GM18909 (cell line): ENCODE data around the gene IFNA8.
A peak's percentile ranks its signal among the peaks of the same experiment; 100 is the strongest.
"Not testable (repeated sequence)": the region's sequence is repeated elsewhere in the genome, so short reads cannot be mapped to it uniquely, and the experiment has no call there.

Experiments used
- ATAC-seq: cut with Tn5 transposase; IDR thresholded peaks from one replicate; pipeline ENCODE4 v1.9.1; 2021; ENCODE audit warnings: mild to moderate bottlenecking; ENCODE audit not compliant: unreplicated experiment, poor library complexity

IFNA8 gene

DNA sequence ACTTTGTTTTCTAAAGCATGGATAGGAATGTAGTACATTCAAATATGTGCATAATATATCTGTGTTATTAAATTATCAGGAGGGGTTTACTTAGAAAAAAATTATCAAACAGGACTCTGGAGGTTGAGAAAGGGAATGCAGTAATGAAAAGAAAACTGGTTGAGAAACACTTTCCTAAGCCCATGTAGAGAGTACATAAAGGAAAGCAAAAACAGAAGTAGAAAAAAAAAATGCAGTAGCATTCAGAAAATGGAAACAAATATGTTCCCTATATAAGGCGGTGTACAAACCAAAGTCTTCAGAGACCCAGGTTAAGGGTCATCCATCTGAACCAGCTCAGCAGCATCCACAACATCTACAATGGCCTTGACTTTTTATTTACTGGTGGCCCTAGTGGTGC lies at the start of gene IFNA8:
IFNA8 (plus strand) TSS at position 301 of the 400 bp plus-strand sequence; CDS start at position 361, 60 bp downstream.
- no peak for ATAC-seq

DNA sequence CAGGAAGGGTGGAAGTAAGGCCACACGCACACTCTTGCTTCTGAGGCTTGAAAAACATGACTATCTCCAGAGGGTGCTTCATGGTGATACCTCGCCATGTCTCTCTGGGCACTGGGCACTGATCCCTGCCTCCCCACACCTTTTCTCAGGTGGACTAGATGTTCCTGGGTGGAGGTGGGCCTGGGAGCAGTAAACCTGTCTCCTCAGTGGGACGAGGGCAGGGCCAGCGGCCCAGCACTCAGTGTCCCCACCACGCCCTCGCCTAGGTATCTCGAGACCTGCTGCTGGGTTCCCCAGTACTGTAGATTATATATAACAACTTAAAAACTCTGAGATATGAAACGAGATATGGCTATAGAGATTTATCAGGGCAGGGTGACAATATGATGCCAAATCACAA lies 46.6 kb upstream of the IFNA8 start:
- ATAC-seq: no peak

DNA sequence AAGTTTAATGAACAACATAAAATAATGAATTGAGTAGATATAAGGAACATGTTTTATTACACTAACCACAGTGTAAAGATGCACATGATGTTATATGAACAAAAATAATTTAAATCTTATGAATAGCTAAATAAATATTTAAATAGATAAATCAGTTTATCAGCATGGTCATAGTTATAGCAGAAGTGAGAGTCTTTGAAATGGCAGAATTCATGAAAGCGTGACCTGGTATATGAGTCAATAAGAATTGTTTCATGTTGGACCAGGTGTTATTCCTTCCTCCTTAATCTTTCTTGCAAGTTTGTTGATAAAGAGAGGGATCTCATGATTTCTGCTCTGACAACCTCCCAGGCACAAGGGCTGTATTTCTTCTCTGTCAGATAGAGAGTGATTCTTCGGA lies 41.7 kb upstream of the IFNA8 start:
- ATAC-seq: peak; percentile 87

DNA sequence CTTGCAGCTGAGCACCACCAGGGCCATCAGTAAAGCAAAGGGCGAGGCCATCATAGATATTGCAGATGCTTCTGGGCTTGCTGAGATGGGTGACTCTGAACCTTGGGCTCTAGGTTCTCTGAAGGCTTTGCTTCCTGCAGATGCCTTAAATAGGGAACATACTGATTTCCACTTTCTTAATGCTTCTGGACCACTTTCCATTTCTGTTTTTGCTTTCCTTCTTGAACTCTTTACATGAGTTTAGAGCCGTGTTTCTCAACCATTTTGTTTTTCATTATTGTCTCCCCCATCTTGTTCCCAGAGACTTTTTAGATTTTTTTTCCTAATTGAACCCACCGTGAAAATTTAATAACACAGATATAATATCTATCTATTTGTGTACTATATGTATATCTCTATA lies 41.0 kb upstream of the IFNA8 start, which contains the start of gene IFNA13:
IFNA13 (minus strand) TSS at position 101 of the 400 bp plus-strand sequence; CDS start at position 54, 47 bp downstream.
- no peak for ATAC-seq

DNA sequence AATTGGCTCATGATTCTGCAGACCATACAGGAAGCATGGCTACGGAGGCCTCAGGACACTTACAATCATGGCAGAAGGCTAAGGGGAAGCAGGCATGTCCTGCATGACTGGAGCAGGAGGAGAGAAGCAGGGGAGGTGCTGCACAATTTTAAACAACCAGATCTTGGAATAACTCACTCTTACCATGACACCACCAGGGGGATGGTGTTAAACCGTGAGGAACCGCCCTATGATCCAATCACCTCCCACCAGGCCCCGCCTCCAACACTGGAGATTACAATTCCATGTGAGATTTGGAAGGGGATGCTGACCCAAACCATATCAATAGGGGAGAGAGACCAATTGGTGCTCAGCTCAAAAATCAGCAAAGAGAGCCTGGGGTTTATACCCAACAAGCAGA lies 37.5 kb upstream of the IFNA8 start:
- ATAC-seq: not testable (repeated sequence)

DNA sequence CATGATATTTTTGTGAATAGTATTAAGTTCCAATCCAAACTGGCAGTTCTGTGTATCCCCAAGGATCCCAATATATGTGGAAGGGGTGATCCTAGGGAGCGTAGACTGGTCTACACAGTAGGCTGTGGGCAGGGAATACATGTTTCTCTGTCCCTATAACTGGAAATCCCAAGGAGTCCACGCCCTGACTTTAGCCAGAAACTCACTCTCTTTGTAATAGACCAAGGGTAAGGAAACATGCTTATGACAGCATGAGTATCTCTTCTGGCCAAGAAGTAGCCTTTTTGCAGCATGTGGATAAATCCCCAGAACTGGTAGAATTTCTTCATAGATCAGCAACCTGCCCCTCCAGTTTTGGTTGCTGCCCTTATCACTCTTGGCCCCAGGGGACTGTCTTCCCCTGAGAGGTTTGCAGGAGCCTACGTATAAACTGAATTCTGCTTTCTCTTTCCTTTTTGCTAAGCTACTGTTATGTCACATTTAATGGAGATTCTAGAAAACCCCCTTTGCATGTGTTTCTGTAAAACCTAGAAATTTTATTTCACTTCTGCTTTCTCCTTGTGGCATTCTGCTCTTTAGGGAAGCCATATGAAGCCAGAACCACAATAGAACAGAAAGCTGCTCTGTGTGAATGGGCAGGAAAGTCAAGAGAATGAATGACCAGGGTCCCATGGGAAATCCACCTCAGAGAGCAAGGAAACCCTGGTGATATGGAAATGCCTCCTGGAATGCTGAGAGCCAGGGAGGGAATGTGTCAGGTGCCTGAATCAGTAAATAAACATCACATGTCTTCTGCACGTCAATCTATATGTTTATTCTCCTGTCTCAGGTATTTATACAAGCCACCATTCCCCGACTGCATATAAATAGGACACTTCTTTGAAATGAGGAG lies 27.2 kb upstream of the IFNA8 start:
- peak; percentile 99 for ATAC-seq

DNA sequence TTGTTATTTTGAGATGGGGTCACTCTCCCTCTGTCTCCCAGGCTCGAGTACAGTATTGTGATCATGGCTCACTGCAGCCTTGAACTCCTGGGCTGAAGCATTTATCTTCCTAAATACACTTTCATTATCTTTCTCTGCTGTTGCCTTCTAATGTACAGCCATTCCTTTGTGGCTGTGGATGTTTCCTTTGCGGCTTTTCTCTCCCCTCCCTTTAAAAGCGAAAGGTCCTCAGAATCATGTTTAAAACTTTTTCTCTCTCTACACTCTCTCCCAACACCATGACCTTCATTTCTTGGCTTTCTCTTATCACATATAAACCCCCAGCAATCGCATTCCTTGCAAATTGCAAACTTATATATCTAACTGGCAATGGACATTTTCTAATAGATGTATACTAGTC lies 25.3 kb upstream of the IFNA8 start:
- ATAC-seq: no peak

DNA sequence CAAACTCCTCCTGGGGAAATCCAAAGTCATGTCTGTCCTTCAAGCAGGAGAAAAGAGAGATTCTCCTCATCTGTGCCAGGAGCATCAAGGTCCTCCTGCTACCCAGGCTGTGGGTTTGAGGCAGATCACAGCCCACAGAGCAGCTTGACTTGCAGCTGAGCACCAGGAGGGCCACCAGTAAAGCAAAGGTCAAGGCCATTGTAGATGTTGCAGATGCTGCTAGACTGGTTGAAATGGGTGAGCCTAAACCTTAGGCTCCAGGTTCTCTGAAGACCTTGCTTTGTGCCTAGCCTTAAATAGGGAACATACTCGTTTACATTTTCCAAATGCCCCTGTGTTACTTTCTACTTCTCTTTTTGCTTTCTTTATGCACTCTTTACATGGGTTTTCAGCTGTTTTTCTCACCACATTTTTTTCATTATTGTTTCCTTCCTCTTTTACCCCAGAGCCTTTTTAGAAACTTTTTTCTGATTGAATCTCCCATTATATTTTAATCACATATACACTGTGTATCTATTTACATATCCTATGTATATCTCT lies 23.7 kb upstream of the IFNA8 start, which contains the start of gene IFNA2:
IFNA2 (minus strand) TSS at position 268 of the 540 bp plus-strand sequence; CDS start at position 199, 69 bp downstream.
- no peak for ATAC-seq

DNA sequence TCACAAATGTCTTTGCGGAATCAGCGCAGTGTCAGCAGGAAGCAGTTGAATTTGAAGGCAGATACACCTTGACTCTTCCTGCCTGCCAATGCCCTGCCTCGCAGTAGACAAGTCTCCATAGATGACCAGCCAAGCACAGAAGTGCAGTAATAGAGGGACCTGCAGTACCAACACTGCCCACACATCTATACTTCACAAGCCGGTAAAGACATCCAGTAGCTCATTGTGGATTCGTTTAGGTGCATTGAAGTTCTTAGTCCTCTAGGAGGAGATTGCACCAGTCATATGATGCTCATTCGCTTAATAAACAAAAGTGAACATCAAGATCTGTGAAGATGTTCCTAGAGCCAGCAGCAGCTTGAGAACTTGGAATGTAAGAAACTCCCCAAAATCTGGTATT lies 16.6 kb upstream of the IFNA8 start:
- ATAC-seq: peak; percentile 92

DNA sequence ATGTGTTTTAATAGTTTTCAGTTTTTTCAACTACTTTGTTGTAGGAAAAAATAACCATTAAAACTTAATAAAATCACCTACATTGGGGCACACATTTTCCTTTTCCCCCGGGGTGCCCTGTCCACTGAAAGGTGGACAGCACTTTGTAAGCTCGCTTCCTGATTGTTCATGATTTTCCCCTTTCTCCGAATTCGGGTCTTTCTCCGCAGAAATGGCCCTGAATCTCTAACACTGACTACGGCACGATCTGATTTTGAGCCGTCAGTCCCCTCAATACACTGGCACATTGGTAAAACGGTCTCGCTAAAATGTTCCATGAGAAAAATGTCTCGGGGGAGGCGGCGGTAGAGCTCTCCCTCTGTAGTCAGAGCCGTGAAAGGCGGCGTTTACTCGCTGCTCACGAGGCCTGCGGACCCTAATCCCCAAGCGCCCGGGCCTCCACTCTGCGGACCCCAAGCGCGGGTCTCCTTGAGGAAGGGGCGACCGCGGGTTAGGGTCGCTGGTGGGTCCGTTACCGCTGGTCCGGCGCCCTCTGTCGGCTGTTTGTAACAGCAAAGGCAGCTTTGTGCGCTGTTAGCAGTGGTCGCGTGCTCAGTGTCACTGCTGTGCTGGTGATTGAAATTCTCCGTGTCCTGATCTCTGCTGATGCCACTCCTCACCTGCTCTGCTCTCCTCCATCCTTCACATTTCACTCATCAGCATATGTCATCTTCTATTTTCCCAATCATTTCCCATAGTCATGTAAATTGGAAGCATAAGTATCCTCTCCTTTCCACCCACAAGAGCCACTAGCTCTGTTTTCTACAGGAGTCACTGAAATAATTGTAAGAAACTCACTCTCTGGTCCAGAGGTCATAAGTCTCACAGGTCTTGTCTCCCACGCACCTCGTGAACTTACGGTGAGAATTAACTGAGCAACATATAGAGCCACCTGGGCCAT lies 12.9 kb upstream of the IFNA8 start:
- peak; percentile 78 for ATAC-seq

DNA sequence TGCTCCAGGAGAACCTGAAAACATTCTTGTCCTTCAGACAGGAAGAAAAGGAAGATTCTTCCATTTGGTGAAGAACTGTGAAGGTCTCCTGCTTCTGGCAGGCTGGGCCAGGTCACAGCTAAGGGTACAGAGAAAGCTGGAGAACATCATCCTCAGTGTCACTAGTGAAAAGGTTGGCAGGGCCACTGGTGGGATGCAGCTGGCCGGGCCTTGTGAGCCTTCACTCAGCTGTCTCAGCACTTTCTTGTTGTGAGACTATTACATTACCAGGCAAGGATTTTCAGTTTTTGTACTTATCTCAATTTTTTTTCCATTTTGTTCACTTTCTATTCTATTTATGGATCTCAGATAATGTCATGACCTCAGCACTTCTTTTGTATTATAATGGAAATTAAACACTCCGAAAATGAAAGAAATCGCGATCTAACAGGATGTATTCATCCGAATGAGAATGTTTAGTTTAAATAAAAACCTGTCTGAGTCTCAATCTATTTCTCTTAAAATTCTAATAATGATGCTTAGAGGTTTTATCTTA lies 9.9 kb upstream of the IFNA8 start:
- ATAC-seq: no peak

DNA sequence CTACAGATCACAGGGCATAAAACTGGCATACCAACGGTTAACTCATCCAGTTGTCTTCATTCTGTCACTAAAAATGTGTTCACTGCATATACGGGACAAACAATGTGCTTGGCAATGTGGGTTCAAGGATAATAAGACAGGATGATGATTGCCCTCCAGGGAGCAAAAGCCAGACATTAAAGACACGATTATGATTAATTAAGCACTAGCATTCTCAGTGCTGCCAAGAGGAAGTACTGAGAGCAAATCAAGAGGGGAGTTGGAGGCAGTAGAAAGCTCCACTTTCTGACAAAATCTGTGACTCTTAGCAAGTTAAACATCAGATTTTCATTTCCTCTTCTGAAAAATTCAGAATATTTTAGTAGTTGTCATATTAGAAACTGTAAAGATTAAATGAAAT lies 9.0 kb upstream of the IFNA8 start:
- no peak for ATAC-seq

DNA sequence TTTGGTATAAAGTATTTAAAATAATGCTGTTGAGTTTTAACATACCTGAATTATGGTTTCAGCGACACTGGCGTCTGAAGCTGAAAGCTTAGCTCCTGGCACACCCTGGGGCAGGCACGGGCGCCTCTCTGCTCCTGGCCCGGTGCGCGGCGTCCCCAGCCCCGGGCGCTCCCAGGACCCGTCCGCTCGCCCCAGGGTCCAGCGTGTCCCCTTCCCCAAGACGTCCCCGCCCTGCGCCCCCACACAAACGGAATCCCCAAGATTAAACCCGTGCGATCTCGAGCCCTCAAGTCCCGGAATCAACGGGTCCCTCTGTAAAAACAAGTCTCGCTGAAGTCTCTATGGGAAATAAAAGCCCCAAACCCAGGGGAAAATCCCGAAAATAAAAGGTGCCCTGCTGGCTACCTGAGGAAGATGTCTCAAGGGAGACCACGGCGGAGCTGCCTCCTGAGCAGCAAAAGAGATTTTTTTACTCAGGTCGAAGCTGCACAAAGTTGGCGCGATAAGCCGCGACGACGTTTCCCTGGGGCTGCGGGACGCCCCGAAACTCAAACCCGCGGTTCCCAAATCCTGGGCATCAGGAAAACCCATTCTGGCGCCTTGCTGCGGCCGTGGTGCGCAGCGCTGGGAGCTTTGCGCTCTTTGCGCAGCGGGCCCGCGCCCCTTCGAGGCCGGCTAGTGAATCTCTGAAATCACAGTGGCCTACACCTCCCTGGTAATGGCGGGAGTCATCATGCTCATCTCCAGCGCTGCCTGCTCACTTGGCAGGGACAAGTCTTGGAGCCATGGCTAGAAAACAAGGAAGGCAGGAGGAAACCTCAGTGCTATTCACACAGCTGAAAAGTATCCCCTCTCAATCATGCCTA lies 6.3 kb upstream of the IFNA8 start:
- ATAC-seq: peak; percentile 81

DNA sequence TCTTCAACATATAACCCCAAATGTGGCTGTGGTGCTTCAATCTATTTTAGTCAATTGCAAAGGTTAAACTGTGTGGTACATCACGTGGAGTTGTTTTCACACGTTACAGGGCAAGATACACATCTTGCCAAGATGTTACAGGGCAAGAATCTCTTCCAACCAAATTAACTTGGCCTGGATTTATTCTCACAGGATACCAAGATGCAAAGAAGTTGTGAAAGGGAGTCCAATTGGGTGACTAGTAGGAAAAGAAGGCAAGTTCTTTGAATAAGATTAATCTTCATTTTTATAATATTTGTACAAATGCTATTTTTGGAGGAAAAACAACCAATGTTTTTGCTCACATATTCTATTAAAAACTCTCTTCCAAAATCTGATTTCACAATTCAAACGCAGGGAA lies 4.8 kb upstream of the IFNA8 start:
- no peak for ATAC-seq

DNA sequence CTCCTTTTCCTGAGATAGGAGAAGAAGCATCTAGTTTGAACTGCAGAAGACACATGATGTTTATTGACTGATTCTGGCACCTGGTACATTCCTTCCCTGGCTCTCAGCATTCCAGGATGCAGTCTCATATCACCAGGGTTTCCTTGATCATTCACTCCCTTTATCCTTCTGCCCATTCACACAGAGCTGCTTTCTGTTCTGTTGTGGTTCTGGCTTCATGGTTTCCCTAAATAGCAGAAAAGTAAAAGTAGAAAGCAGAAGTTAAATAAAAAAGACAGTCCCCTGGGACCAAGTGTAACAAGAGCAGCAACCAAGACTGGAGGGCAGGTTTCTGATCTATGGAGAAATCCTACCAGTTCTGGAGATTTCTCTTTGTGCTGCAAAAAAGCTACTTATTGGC lies 3.2 kb downstream of the IFNA8 start:
- peak; percentile 64 for ATAC-seq

DNA sequence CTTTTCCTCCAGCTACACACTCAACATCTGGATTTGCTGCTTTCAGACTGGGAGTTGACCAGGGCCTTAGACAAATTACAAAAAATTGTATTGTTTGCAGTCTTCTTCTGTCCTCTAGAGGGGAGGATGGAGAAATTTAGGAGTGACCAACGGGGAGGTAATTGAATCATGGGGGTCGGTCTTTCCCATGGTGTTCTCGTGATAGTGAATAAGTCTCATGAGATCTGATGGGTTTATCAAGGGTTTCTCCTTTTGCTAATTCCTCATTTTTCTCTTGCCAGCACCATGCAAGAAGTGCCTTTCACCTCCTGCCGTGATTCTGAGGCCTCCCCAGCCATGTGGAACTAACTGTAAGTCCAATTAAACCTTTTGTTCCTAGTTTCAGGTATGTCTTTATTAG lies 4.2 kb downstream of the IFNA8 start:
- ATAC-seq: no peak

DNA sequence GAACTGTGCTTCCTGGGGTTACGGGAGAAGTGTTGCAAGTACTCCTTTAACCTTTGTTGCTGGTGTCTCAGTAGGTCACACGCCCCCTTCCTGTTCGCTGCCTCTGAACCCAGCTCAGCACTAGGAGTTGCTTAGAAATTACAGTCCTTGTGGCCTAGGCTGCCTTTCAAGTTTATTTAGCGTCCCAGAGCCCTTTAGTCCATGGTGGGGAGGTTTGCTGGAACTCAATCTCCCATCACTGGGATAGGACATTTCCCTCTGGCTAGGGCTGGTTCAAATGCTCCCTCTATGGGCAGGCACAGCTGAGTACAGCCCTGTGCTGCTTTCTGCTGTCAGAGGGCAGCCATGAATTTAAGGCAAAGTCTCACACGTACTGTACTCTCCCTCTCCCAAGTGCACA lies 4.7 kb downstream of the IFNA8 start:
- no peak for ATAC-seq

DNA sequence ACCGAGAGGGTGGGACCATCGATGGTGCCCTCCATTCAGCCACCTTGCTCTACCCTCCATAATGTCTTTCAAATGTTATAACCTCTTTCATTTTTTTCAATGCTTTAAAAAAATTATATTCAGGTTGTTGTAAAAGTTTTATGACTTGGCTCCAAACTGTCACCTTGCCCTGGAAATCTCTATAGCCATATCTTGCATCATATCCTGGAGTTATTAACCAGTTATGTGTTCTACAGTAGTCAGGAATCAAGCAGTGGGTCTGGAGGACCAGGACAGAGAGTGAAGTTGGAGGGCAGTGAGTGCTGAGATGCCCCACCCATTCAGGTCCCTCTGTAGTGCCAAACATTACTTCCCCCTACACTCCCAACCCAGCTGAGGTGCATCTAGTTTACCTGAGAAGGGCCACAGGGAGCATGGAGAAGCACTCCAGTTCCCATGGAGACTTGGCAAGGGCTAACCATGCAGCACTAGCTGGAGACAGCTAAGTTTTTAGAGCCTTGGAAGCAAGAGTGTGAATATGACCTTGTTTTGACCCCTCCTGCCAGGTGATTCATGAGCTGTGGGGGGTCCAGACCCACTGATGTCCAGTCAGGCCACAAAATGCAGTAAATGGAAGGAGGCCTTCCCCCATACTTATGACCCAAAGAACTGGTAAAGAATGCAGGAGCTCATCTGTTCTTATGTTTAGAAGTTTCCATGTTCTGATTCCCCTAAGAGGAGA lies 5.5 kb downstream of the IFNA8 start:
- ATAC-seq: no peak
